GM10266 (cell line): Measurements from ENCODE around the gene TGFB1.

ENCODE experiments used
- DNase-seq: peaks from one replicate; pipeline ENCODE4 v3.0.0; 2012; ENCODE audit errors: extremely low spot score
- CTCF ChIP-seq: IDR thresholded peaks from 2 replicates; pipeline ENCODE4 v1.5.1; 2012; ENCODE audit warnings: mild to moderate bottlenecking, low read depth; ENCODE audit not compliant: control insufficient read depth, insufficient read depth; ENCODE audit errors: missing control alignments

The TGFB1 gene

DNA sequence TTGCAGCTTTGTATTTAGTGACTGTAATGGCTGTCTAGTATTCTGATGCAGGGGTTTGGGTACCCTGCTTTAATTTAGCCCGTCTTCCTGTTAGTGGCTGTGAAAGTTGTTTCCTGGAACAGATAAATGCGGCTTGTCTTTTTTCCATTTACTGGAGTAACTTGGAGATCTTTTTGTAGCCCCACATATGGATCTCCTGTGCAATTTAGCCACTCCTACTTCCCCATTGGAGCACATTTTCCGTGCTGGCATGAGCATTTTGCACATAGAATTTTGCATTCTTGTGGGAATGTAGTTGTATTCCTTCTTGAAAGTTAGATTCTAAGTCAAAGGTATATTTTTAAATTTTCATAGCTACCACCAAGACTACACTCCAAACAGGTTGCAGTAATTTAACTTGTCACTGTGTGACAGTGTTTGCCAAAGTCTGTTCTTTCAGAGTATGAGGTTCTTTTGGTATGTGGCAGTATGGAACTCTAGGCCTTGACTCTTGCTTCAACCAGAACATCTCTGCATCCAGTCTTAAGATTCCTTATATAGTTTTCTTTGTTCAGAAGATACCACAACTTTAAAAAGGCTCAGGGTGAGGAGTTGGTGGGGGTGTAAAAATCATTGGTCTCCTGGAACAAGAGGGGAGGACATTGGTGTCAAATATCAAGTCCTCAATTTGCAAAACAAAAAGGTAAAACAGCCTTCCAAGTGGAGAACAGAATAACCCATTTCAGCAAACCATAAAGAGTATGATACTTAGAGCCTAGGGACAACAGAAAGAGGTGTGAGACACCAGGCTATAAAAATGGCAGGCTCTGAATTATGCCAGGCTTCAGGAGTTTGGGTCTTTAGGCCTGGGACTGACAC lies 64.8 kb downstream of the TGFB1 start:
- no peak for TF ChIP-seq CTCF
- DNase-seq = no peak
